ENCODE measurements around the gene SYNRG.

GRCh38 chr17:37648555-37648954 is 39.3 kb upstream of the SYNRG start:
- TF ChIP-seq EP300 (IDR thresholded peaks at IDR 0.05) (no peak), CTCF (IDR thresholded peaks at IDR 0.05) (no peak), POLR2A (IDR thresholded peaks at IDR 0.05) (no peak)
